ENCODE results near the gene BRSK2. TPM values are rescaled to one million over a fixed set of nuclear protein-coding genes. Genes with fewer than 3 reads are reported as not detected.

Gene BRSK2
- total RNA-seq, 4 donors from 2014 or later, result 0.35 to 6.4 (median 0.40) TPM; not detected in 1

DNA sequence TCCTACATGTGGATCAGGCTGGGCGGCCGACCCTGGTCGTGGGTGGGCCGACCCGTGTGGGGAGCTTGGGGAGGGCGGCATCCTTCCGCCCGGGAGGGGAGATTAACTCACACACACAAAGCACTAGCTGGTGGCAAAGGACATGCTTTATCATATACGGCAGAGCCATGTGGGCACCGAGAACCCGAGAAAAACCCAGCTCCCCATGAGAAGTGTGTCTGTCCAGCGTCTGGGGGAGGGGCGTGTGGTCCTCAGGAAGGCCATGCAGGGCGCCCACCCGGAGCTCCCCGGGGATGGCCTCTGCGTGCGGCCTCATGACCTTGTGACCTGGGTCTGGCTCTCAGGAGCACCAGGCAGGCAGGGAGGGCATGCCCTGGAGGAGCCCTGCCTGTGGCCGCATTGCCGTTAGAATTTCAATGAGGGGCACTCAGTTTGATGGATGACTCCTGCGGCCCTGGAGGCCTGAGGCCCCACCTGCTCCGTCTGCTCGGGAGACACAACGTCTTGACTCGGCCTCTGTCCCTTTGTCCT, 40.9 kb upstream of the BRSK2 start:
- Histone ChIP-seq H3K27me3 (no peaks in the 10 kb centered on the region), H3K4me1 (no peaks in the 10 kb centered on the region), H3K27ac (no peak overlapping the region), H3K9me3 (no peaks in the 10 kb centered on the region), H3K4me3 (no peak overlapping the region), H3K36me3 (no peaks in the 10 kb centered on the region)
- DNase-seq, result peak in 1 of 3 donors; percentile 32
- no peak for TF ChIP-seq CTCF (IDR thresholded peaks at IDR 0.05)
- TF ChIP-seq POLR2A (IDR thresholded peaks at IDR 0.05), result no peak

DNA sequence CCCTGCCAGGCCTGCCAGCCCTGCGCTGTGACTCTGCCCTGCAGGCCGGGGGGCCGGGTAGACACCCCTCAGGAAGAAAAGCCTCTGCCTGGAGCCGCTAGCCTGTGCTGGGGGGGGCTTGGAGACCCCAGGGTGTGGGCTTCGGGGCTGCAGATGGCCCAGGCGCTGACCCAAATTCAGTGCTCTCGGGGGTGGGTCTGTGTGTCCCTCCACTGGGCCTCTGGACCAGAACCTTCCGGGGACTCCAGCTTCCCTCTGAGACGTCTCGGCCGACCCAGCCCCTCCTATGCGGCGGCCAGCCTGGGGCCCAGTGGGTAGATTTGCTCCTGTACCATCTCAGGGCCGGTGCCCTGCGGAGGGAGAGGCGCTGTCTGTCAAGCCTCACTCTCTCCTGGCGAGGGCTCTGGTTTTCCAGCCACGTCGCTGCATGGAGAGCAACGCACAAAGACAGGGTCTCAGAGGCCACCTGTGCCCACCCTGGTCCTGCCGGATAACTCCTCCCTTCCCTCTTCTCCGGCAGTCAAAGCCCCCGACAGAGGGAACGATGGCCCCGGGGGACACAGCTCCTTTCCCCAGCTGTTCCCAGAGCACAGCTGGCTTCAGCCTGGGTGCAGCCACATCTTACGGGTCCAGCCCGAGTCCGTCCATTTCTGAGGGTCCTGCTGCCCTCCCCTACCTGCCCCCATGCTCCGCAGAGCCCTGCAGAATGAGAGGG, 40.2 kb upstream of the BRSK2 start:
- Histone ChIP-seq H3K36me3 (no peaks in the 10 kb centered on the region), H3K4me3 (no peak overlapping the region), H3K27ac (no peak overlapping the region), H3K27me3 (no peaks in the 10 kb centered on the region), H3K9me3 (no peaks in the 10 kb centered on the region), H3K4me1 (no peaks in the 10 kb centered on the region)
- DNase-seq, result peak in 1 of 3 donors; percentile 43
- no peak for TF ChIP-seq POLR2A (IDR thresholded peaks at IDR 0.05)
- no peak for TF ChIP-seq CTCF (IDR thresholded peaks at IDR 0.05)

GRCh38 chr11:1350086-1350725, 39.5 kb upstream of the BRSK2 start:
- Histone ChIP-seq H3K4me3 (no peak overlapping the region), H3K4me1 (no peaks in the 10 kb centered on the region), H3K9me3 (no peaks in the 10 kb centered on the region), H3K36me3 (no peaks in the 10 kb centered on the region), H3K27ac (no peak overlapping the region), H3K27me3 (no peaks in the 10 kb centered on the region)
- TF ChIP-seq POLR2A (IDR thresholded peaks at IDR 0.05) (no peak), CTCF (IDR thresholded peaks at IDR 0.05) (no peak)
- no peak for DNase-seq

GRCh38 chr11:1351278-1351937, 38.3 kb upstream of the BRSK2 start:
- Histone ChIP-seq H3K27ac (no peak overlapping the region), H3K27me3 (no peaks in the 10 kb centered on the region), H3K9me3 (no peaks in the 10 kb centered on the region), H3K4me3 (no peak overlapping the region), H3K36me3 (no peaks in the 10 kb centered on the region), H3K4me1 (no peaks in the 10 kb centered on the region)
- no peak for DNase-seq
- TF ChIP-seq POLR2A (IDR thresholded peaks at IDR 0.05) (no peak), CTCF (IDR thresholded peaks at IDR 0.05) (no peak)

DNA sequence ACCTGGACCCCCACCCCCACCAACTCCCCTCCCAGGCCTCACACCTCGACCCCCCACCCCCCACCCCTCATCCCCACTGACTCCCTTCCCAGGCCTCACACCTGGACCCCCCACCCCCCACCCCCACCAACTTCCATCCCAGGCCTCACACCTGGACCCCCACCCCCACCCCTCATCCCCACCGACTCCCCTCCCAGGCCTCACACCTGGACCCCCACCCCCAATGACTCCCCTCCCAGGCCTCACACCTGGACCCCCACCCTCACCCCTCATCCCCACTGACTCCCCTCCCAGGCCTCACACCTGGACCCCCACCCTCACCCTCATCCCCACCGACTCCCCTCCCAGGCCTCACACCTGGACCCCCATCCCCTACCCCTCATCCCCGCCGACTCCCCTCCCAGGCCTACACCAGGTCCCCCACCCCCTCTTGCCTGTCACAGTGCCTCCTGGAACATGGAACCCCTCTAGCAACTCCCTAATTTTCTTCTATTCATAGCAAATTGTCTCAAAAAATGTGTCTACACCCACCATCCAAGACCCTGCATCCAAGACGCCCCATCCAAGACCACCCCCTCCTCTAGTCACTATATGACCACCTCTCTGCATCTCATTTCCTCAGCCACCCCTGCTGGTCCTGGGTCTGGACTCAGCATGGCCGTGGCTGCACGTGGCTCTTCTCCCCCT, 36.9 kb upstream of the BRSK2 start:
- H3K4me1 ChIP-seq, result no peaks in the 10 kb centered on the region
- no peak overlapping the region for H3K4me3 ChIP-seq
- no peak for DNase-seq
- H3K9me3 ChIP-seq, result no peaks in the 10 kb centered on the region
- TF ChIP-seq CTCF (IDR thresholded peaks at IDR 0.05) (no peak), POLR2A (IDR thresholded peaks at IDR 0.05) (no peak)
- no peaks in the 10 kb centered on the region for H3K36me3 ChIP-seq
- H3K27ac ChIP-seq, result no peak overlapping the region
- H3K27me3 ChIP-seq, result no peaks in the 10 kb centered on the region

Data from Peyer's patch (tissue), 4 donors.